WTC11 (cell line): ENCODE results near the gene CLPTM1L. TPM values are rescaled to one million over a fixed set of nuclear protein-coding genes. Genes with fewer than 3 reads are reported as not detected.
"Not testable (repeated sequence)": the region's sequence is repeated elsewhere in the genome, so short reads cannot be mapped to it uniquely, and the experiment has no call there.

Source experiments
- ATAC-seq: fragments of 200-7000 bp; cut with Tn5 transposase; 2 replicates; pipeline ENCODE4 v1.10.0; 2021; ENCODE audit warnings: mild to moderate bottlenecking, moderate library complexity
- CTCF ChIA-PET: fragments of 300-600 bp; sonication (Branson Sonifier 250); formaldehyde crosslinking; loops from one replicate; lab custom pipeline; 2021; ENCODE audit warnings: antibody characterized with exemption; lab: Charles Lee
- POLR2A ChIA-PET: fragments of 350-600 bp; sonication (Branson Sonifier 250); formaldehyde crosslinking; loops from one replicate; lab custom pipeline; 2021; ENCODE audit warnings: antibody characterized with exemption; lab: Charles Lee
- DNase-seq: peaks from one replicate; pipeline ENCODE4 v3.0.0; 2021; ENCODE audit warnings: low spot score
- H3K27ac Mint-ChIP-seq: 2 replicates; pipeline ENCODE4 v1.8.0; 2021; ENCODE audit warnings: mixed read lengths
- H3K27me3 Mint-ChIP-seq: 2 replicates; pipeline ENCODE4 v1.8.0; 2021; ENCODE audit warnings: low read depth, mild to moderate bottlenecking, moderate library complexity, mixed read lengths
- H3K36me3 Mint-ChIP-seq: 2 replicates; pipeline ENCODE4 v1.8.0; 2021; ENCODE audit warnings: mixed read lengths
- H3K4me1 Mint-ChIP-seq: 2 replicates; pipeline ENCODE4 v1.8.0; 2022; ENCODE audit warnings: mixed read lengths
- H3K4me3 Mint-ChIP-seq: 2 replicates; pipeline ENCODE4 v1.8.0; 2021; ENCODE audit warnings: mild to moderate bottlenecking, moderate library complexity, mixed read lengths
- H3K9me3 Mint-ChIP-seq: 2 replicates; pipeline ENCODE4 v1.8.0; 2021; ENCODE audit warnings: mixed read lengths
- ATF2 ChIP-seq: sonication (generic); formaldehyde crosslinking; IDR thresholded peaks from 2 replicates; pipeline ENCODE4 v1.8.1; 2022; ENCODE audit warnings: low read depth, missing genetic modification reagents, borderline replicate concordance
- ESRRA ChIP-seq: sonication (generic); formaldehyde crosslinking; IDR thresholded peaks from 2 replicates; pipeline ENCODE4 v1.8.1; 2022; ENCODE audit warnings: mild to moderate bottlenecking, missing genetic modification reagents, borderline replicate concordance
- FOXJ3 ChIP-seq: sonication (generic); formaldehyde crosslinking; IDR thresholded peaks from 2 replicates; pipeline ENCODE4 v1.9.0; 2021; ENCODE audit warnings: missing genetic modification reagents, mild to moderate bottlenecking, borderline replicate concordance
- GRHL2 ChIP-seq: fragments of 250-450 bp; sonication (Bioruptor Pico); IDR thresholded peaks from 2 replicates; pipeline ENCODE4 v1.8.0; 2022; ENCODE audit warnings: mild to moderate bottlenecking, moderate library complexity; ENCODE audit not compliant: insufficient replicate concordance, severe bottlenecking
- HMGXB4 ChIP-seq: sonication (generic); formaldehyde crosslinking; IDR thresholded peaks from 2 replicates; pipeline ENCODE4 v1.8.1; 2023; ENCODE audit warnings: mild to moderate bottlenecking, moderate library complexity, missing genetic modification reagents
- MXD4 ChIP-seq: fragments of 250-450 bp; sonication (Bioruptor Pico); IDR thresholded peaks from 2 replicates; pipeline ENCODE4 v1.8.0; 2021; ENCODE audit warnings: mild to moderate bottlenecking, moderate library complexity, borderline replicate concordance
- MYBL2 ChIP-seq: sonication (generic); formaldehyde crosslinking; IDR thresholded peaks from 2 replicates; pipeline ENCODE4 v1.8.1; 2023; ENCODE audit warnings: mild to moderate bottlenecking, moderate library complexity, missing genetic modification reagents
- NFYB ChIP-seq: sonication (generic); formaldehyde crosslinking; conservative IDR thresholded peaks from 2 replicates; pipeline ENCODE4 v1.8.0; 2022; ENCODE audit warnings: low read depth, missing genetic modification reagents
- NR1H2 ChIP-seq: sonication (generic); formaldehyde crosslinking; IDR thresholded peaks from 2 replicates; pipeline ENCODE4 v1.9.0; 2021; ENCODE audit warnings: mild to moderate bottlenecking, moderate library complexity, missing genetic modification reagents
- NR2C2 ChIP-seq: sonication (generic); formaldehyde crosslinking; IDR thresholded peaks from 2 replicates; pipeline ENCODE4 v1.8.0; 2022; ENCODE audit warnings: mild to moderate bottlenecking, missing genetic modification reagents
- NR3C1 ChIP-seq: sonication (generic); formaldehyde crosslinking; conservative IDR thresholded peaks from 2 replicates; pipeline ENCODE4 v1.8.1; 2023; ENCODE audit warnings: low read depth, mild to moderate bottlenecking, missing genetic modification reagents
- TEAD4 ChIP-seq: sonication (generic); formaldehyde crosslinking; IDR thresholded peaks from 2 replicates; pipeline ENCODE4 v1.8.0; 2022; ENCODE audit warnings: mild to moderate bottlenecking, missing genetic modification reagents
- ZBTB21 ChIP-seq: sonication (generic); formaldehyde crosslinking; IDR thresholded peaks from 2 replicates; pipeline ENCODE4 v1.8.1; 2023; ENCODE audit warnings: mild to moderate bottlenecking, missing genetic modification reagents, borderline replicate concordance
- ZNF232 ChIP-seq: sonication (generic); formaldehyde crosslinking; IDR thresholded peaks from 2 replicates; pipeline ENCODE4 v1.8.0; 2022; ENCODE audit warnings: mild to moderate bottlenecking, missing genetic modification reagents
- ZNF532 ChIP-seq: fragments of 250-450 bp; sonication (Bioruptor Pico); IDR thresholded peaks from 2 replicates; pipeline ENCODE4 v1.9.0; 2021; ENCODE audit warnings: mild to moderate bottlenecking, borderline replicate concordance
- ZNF671 ChIP-seq: fragments of 250-450 bp; sonication (Bioruptor Pico); IDR thresholded peaks from 2 replicates; pipeline ENCODE4 v1.8.0; 2021; ENCODE audit warnings: mild to moderate bottlenecking
- total RNA-seq: library from RNA; stranded (reverse); gene quantifications from 3 replicates; pipeline ENCODE4 v1.2.3, GENCODE V29; 2021
- TF ChIP-seq, protein P1 (sequence below): sonication (generic); formaldehyde crosslinking; conservative IDR thresholded peaks from 2 replicates; pipeline ENCODE4 v1.8.1; 2023; ENCODE audit warnings: mild to moderate bottlenecking, low read depth, missing genetic modification reagents, moderate library complexity
- TF ChIP-seq, protein P2 (sequence below): sonication (generic); formaldehyde crosslinking; IDR thresholded peaks from 2 replicates; pipeline ENCODE4 v1.8.1; 2022; ENCODE audit warnings: mild to moderate bottlenecking, missing genetic modification reagents, moderate library complexity, borderline replicate concordance
- TF ChIP-seq, protein P3 (sequence below): sonication (generic); formaldehyde crosslinking; IDR thresholded peaks from 2 replicates; pipeline ENCODE4 v1.8.1; 2022; ENCODE audit warnings: mild to moderate bottlenecking, moderate library complexity, missing genetic modification reagents

Gene CLPTM1L
- total RNA-seq, 1 experiment from 2014 or later: 92.8 TPM

DNA sequence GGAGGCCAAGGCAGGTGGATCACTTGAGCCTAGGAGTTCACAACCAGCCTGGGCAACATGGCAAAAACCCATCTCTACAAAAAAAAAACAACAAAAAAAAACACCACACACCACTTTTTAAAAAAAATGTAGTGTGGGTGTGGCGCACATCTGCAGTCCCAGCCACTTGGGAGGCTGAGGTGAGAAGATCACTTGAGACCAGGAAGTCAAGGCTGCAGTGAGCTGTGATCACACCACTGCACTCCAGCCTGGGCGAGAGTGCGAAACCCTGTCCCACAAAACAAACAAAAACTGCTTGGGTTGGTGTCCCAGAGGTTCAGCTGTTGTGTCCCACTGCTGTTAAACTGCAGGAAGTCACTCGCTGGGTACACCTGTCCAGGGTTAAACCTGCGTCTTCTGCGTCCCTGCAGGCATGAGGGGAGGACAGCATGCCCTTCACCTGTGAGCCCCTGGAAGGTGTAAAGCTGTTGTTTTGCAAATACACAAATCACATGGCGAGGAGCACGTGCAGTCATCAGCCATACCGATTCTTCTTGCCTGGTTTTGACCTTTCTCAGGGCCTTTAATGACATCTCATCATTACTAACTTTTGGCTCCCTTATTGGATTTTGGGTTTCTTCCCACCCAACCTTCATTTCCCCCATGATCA is 29.3 kb upstream of the CLPTM1L start (continued):
- TF ChIP-seq, protein P1, sequence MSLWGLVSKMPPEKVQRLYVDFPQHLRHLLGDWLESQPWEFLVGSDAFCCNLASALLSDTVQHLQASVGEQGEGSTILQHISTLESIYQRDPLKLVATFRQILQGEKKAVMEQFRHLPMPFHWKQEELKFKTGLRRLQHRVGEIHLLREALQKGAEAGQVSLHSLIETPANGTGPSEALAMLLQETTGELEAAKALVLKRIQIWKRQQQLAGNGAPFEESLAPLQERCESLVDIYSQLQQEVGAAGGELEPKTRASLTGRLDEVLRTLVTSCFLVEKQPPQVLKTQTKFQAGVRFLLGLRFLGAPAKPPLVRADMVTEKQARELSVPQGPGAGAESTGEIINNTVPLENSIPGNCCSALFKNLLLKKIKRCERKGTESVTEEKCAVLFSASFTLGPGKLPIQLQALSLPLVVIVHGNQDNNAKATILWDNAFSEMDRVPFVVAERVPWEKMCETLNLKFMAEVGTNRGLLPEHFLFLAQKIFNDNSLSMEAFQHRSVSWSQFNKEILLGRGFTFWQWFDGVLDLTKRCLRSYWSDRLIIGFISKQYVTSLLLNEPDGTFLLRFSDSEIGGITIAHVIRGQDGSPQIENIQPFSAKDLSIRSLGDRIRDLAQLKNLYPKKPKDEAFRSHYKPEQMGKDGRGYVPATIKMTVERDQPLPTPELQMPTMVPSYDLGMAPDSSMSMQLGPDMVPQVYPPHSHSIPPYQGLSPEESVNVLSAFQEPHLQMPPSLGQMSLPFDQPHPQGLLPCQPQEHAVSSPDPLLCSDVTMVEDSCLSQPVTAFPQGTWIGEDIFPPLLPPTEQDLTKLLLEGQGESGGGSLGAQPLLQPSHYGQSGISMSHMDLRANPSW: no peak
- TF ChIP-seq, protein P2, sequence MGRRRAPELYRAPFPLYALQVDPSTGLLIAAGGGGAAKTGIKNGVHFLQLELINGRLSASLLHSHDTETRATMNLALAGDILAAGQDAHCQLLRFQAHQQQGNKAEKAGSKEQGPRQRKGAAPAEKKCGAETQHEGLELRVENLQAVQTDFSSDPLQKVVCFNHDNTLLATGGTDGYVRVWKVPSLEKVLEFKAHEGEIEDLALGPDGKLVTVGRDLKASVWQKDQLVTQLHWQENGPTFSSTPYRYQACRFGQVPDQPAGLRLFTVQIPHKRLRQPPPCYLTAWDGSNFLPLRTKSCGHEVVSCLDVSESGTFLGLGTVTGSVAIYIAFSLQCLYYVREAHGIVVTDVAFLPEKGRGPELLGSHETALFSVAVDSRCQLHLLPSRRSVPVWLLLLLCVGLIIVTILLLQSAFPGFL (CRISPR knock-in tag): no peak
- TF ChIP-seq ZNF232 (CRISPR knock-in tag) (no peak), GRHL2 (CRISPR knock-in tag) (no peak), ZBTB21 (CRISPR knock-in tag) (no peak), NR2C2 (no peak)

- H3K36me3 Mint-ChIP-seq, H3K9me3 Mint-ChIP-seq, H3K4me3 Mint-ChIP-seq, H3K27ac Mint-ChIP-seq, ATAC-seq, DNase-seq, H3K4me1 Mint-ChIP-seq, POLR2A ChIA-PET: not testable (repeated sequence)
- peaks cover 14% of the 10 kb centered on the region for H3K27me3 Mint-ChIP-seq
- CTCF ChIA-PET: interaction anchor here (0.7 to 2.8 kb wide), 2 partner anchors 8 to 96 kb away, joined by 3 to 19 read pairs; no protein-coding TSS in a partner anchor
Measured at GRCh38 chr5:1371972-1372342, 27.1 kb upstream of the CLPTM1L start.

GRCh38 chr5:1371218-1371971 is 26.5 kb upstream of the CLPTM1L start:
- no peak for DNase-seq
- no peak for ATAC-seq
- Mint-ChIP-seq H3K4me3 (no peak overlapping the region), H3K4me1 (peaks cover 12% of the 10 kb centered on the region; the same call in 1 of the 2 replicates), H3K36me3 (no peaks in the 10 kb centered on the region), H3K27me3 (peaks cover 13% of the 10 kb centered on the region), H3K9me3 (no peaks in the 10 kb centered on the region), H3K27ac (no peak overlapping the region)
- POLR2A ChIA-PET: no interaction called here
- CTCF ChIA-PET: interaction anchor here (0.7 to 2.8 kb wide), 2 partner anchors 9 to 97 kb away, joined by 3 to 19 read pairs; no protein-coding TSS in a partner anchor
- TF ChIP-seq ZBTB21 (CRISPR knock-in tag) (no peak), ZNF671 (CRISPR knock-in tag) (no peak), MXD4 (CRISPR knock-in tag) (no peak), ZNF532 (no peak), HMGXB4 (CRISPR knock-in tag) (no peak), FOXJ3 (CRISPR knock-in tag) (no peak), NR3C1 (CRISPR knock-in tag) (no peak), NR1H2 (no peak), ESRRA (CRISPR knock-in tag) (no peak), NFYB (no peak), ATF2 (CRISPR knock-in tag) (no peak), TEAD4 (CRISPR knock-in tag) (no peak), MYBL2 (no peak)
- TF ChIP-seq, protein P3, sequence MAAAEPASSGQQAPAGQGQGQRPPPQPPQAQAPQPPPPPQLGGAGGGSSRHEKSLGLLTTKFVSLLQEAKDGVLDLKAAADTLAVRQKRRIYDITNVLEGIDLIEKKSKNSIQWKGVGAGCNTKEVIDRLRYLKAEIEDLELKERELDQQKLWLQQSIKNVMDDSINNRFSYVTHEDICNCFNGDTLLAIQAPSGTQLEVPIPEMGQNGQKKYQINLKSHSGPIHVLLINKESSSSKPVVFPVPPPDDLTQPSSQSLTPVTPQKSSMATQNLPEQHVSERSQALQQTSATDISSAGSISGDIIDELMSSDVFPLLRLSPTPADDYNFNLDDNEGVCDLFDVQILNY (CRISPR knock-in tag): no peak
